Activated naive CD8-positive, alpha-beta T cell treated with anti-CD3 and anti-CD28 coated beads, Interleukin-2, amount 50 U/mL, for 24 hours (primary cell): ENCODE measurements around the gene TRIP13.

Source experiments
- ATAC-seq: fragments of 150-1000 bp; cut with Tn5 transposase; one replicate; pipeline ENCODE4 v1.10.0; 2021
- DNase-seq: peaks from one replicate; pipeline ENCODE4 v3.0.0; 2021
- H3K27ac Mint-ChIP-seq: one replicate; pipeline ENCODE4 v1.8.0; 2021; ENCODE audit warnings: mild to moderate bottlenecking, mixed read lengths
- H3K27me3 Mint-ChIP-seq: one replicate; pipeline ENCODE4 v1.8.0; 2021; ENCODE audit warnings: mixed read lengths
- H3K36me3 Mint-ChIP-seq: one replicate; pipeline ENCODE4 v1.8.0; 2021; ENCODE audit warnings: low read depth, mixed read lengths
- H3K4me1 Mint-ChIP-seq: one replicate; pipeline ENCODE4 v1.8.0; 2021; ENCODE audit warnings: mixed read lengths
- H3K4me3 Mint-ChIP-seq: one replicate; pipeline ENCODE4 v1.8.0; 2021; ENCODE audit warnings: mild to moderate bottlenecking, moderate library complexity, mixed read lengths
- H3K9me3 Mint-ChIP-seq: one replicate; pipeline ENCODE4 v1.8.0; 2021; ENCODE audit warnings: mixed read lengths

The TRIP13 gene

GRCh38 chr5:862367-863243 is 30.1 kb upstream of the TRIP13 start:
- Mint-ChIP-seq H3K27ac (no peak overlapping the region), H3K36me3 (peaks cover 21% of the 10 kb centered on the region), H3K27me3 (no peaks in the 10 kb centered on the region), H3K4me3 (no peak overlapping the region), H3K9me3 (no peaks in the 10 kb centered on the region), H3K4me1 (no peaks in the 10 kb centered on the region)
- ATAC-seq (peak; percentile 2), DNase-seq (no peak)

DNA sequence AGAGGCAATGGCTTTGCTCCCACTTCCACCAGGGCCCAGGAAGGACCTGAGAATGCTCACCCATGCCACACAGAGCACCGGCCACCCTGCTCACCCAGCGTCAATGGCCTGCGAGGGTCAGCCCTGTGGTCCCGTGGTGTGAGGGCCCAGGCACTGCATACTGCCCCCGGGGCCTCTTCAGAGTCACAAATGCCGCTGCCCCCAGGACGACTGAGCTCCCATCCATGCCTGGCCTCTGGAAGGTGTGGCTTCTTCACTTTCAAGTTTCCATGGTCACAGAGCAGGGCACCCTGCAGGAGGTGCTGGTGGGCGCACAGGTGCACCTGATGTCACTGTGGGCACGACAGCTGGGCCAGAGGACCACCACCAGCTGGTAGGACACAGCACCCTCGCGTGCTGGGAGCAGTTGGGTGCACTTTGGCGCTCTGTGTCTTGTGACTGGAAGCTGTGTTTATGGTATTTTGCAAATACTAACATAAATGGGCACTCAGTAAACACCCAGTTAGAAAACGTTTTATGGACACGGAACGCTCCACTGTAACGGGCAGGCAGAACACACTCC is 29.4 kb upstream of the TRIP13 start:
- H3K4me1 Mint-ChIP-seq: no peaks in the 10 kb centered on the region
- no peaks in the 10 kb centered on the region for H3K27me3 Mint-ChIP-seq
- H3K4me3 Mint-ChIP-seq: no peak overlapping the region
- DNase-seq: no peak
- H3K27ac Mint-ChIP-seq: no peak overlapping the region
- peaks cover 27% of the 10 kb centered on the region for H3K36me3 Mint-ChIP-seq
- H3K9me3 Mint-ChIP-seq: no peaks in the 10 kb centered on the region
- ATAC-seq: no peak

GRCh38 chr5:864492-865167 is 28.1 kb upstream of the TRIP13 start:
- DNase-seq (no peak), ATAC-seq (no peak)
- H3K27ac Mint-ChIP-seq: no peak overlapping the region
- H3K9me3 Mint-ChIP-seq: no peaks in the 10 kb centered on the region
- H3K27me3 Mint-ChIP-seq: no peaks in the 10 kb centered on the region
- no peak overlapping the region for H3K4me3 Mint-ChIP-seq
- H3K36me3 Mint-ChIP-seq: peaks cover 38% of the 10 kb centered on the region
- H3K4me1 Mint-ChIP-seq: no peaks in the 10 kb centered on the region

- DNase-seq (no peak), ATAC-seq (no peak)
- no peak overlapping the region for H3K27ac Mint-ChIP-seq
- peaks cover 40% of the 10 kb centered on the region for H3K36me3 Mint-ChIP-seq
- no peak overlapping the region for H3K4me3 Mint-ChIP-seq
- H3K9me3 Mint-ChIP-seq: no peaks in the 10 kb centered on the region
- H3K4me1 Mint-ChIP-seq: no peaks in the 10 kb centered on the region
- H3K27me3 Mint-ChIP-seq: no peaks in the 10 kb centered on the region
These were observed 27.5 kb upstream of the TRIP13 start for GRCh38 chr5:865168-865521.

DNA sequence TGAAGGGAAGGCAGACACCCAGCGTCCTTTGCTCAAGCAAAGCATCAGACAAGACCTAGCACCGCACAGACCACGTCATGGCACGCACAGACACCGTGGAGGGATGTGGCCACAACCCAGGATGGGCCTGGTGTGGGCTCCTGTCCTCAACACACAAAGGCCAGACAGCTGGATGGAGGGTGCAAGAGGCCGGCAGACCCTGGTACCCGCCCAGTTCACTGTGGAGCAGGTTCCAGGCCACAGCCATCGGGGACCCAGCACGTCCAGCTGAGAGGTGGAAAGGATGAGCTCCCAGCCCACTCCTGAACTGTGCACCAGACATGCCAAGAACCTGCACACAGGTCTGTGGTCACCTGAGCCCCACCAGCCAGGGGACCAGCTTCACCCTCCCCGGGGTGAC is 26.9 kb upstream of the TRIP13 start:
- Mint-ChIP-seq H3K27me3 (no peaks in the 10 kb centered on the region), H3K9me3 (no peaks in the 10 kb centered on the region), H3K36me3 (peaks cover 46% of the 10 kb centered on the region), H3K27ac (no peak overlapping the region), H3K4me1 (no peaks in the 10 kb centered on the region), H3K4me3 (no peak overlapping the region)
- DNase-seq: no peak
- ATAC-seq: no peak

GRCh38 chr5:867300-867870 is 25.3 kb upstream of the TRIP13 start:
- DNase-seq: no peak
- H3K36me3 Mint-ChIP-seq: peaks cover 58% of the 10 kb centered on the region
- no peaks in the 10 kb centered on the region for H3K27me3 Mint-ChIP-seq
- H3K27ac Mint-ChIP-seq: no peak overlapping the region
- no peak for ATAC-seq
- no peak overlapping the region for H3K4me3 Mint-ChIP-seq
- H3K9me3 Mint-ChIP-seq: no peaks in the 10 kb centered on the region
- no peaks in the 10 kb centered on the region for H3K4me1 Mint-ChIP-seq

DNA sequence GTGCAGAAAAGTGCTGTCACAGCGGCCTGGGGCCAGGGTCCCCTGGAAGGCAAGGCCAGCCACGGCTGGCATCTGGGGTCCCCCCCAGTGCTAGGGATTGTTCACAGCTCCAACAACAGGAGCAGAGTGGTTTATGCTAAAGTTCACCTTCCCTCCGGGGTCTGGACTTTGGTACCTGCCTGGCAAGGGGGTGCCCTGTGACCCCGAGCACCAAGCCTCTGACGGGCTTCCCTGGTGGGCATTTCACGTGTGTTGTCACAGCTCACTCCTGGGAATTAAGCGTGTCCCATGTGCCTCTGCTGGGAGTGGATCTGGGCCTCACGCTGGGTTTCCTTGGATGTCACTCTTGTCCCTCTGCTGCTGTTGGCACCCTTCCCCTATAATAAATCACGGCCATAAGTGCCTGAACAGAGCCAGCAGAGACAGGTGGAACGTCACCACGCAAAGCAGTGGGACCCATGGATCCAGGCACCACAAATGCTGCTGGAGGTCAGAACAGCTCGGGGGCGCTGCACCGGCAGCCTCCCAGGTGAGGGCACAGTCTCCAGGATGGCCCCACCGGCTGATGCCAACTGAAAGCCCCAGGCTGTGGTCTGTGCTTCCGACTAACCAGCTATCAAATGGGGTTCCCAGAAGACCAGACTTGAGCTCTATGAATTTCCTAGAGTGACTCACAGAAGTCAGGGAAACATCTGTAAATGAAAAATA is 24.1 kb upstream of the TRIP13 start:
- H3K36me3 Mint-ChIP-seq: peaks cover 59% of the 10 kb centered on the region

DNA sequence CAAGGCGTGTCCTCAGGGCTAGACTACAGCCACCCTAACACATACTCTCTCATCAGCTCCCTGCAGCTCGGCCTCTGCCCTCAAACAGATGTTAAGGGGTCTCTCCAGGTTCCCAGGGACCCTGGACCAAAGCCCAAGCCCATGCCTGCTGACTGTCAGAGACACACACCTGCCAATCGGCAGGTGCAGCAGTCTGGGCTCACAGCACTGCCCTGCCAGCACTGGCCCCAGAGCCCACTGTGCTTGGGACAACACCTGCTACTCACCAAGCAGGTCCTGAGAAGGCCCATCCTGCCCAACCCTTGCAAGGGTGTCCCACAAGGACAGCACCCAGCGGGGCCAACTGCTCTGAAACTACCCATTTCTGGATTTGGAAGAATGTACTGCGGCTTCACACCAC is 21.7 kb upstream of the TRIP13 start:
- ATAC-seq: no peak
- no peaks in the 10 kb centered on the region for H3K27me3 Mint-ChIP-seq
- peaks cover 72% of the 10 kb centered on the region for H3K36me3 Mint-ChIP-seq
- H3K27ac Mint-ChIP-seq: no peak overlapping the region
- peaks cover 2% of the 10 kb centered on the region for H3K4me1 Mint-ChIP-seq
- no peak for DNase-seq
- no peak overlapping the region for H3K4me3 Mint-ChIP-seq
- no peaks in the 10 kb centered on the region for H3K9me3 Mint-ChIP-seq

More for the DNA sequence above, 24.1 kb upstream of the TRIP13 start:
- Mint-ChIP-seq H3K4me1 (no peaks in the 10 kb centered on the region), H3K9me3 (no peaks in the 10 kb centered on the region), H3K27ac (no peak overlapping the region), H3K4me3 (no peak overlapping the region), H3K27me3 (no peaks in the 10 kb centered on the region)
- ATAC-seq (no peak), DNase-seq (no peak)

- peaks cover 2% of the 10 kb centered on the region for H3K4me1 Mint-ChIP-seq
- no peak overlapping the region for H3K27ac Mint-ChIP-seq
- no peak for DNase-seq
- no peaks in the 10 kb centered on the region for H3K9me3 Mint-ChIP-seq
- ATAC-seq: no peak
- no peaks in the 10 kb centered on the region for H3K27me3 Mint-ChIP-seq
- H3K36me3 Mint-ChIP-seq: peaks cover 71% of the 10 kb centered on the region
- no peak overlapping the region for H3K4me3 Mint-ChIP-seq
These were observed 20.9 kb upstream of the TRIP13 start for GRCh38 chr5:871596-872298.

GRCh38 chr5:872301-872700 is 20.4 kb upstream of the TRIP13 start:
- Mint-ChIP-seq H3K27me3 (no peaks in the 10 kb centered on the region), H3K36me3 (peaks cover 74% of the 10 kb centered on the region), H3K4me1 (peaks cover 2% of the 10 kb centered on the region), H3K9me3 (no peaks in the 10 kb centered on the region), H3K27ac (no peak overlapping the region), H3K4me3 (no peak overlapping the region)
- no peak for ATAC-seq
- DNase-seq: no peak

- Mint-ChIP-seq H3K4me3 (no peak overlapping the region), H3K36me3 (peaks cover 74% of the 10 kb centered on the region), H3K9me3 (no peaks in the 10 kb centered on the region), H3K4me1 (peaks cover 2% of the 10 kb centered on the region), H3K27me3 (no peaks in the 10 kb centered on the region), H3K27ac (no peak overlapping the region)
- no peak for ATAC-seq
- DNase-seq: no peak
These were observed 19.4 kb upstream of the TRIP13 start for GRCh38 chr5:873328-873727.

DNA sequence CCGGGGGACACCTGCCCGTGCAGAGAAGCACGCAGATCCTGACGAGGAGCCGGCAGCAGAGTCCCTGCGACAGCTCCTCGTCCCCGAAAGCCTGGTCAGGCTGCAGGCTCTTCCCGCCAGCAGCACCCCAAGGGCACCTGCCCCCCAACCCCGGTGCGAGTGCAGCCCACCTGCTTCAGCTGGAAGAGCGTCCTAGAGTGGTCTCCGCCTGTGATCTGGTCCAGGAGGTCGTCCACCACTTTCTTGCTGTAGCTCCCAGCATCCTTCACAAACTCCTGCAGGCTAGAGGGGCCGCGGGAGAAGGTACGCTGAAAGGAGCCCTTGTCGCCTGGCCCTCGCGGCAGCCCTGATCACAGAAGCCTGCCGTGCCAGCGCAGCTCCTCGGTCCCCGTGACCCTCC is 16.8 kb upstream of the TRIP13 start:
- Mint-ChIP-seq H3K27me3 (no peaks in the 10 kb centered on the region), H3K36me3 (peaks cover 58% of the 10 kb centered on the region), H3K4me1 (peaks cover 2% of the 10 kb centered on the region), H3K9me3 (no peaks in the 10 kb centered on the region), H3K27ac (no peak overlapping the region), H3K4me3 (no peak overlapping the region)
- ATAC-seq (no peak), DNase-seq (no peak)

- ATAC-seq: no peak
- Mint-ChIP-seq H3K36me3 (peaks cover 58% of the 10 kb centered on the region), H3K9me3 (no peaks in the 10 kb centered on the region)
These were observed 16.0 kb upstream of the TRIP13 start for GRCh38 chr5:876398-877365.

More at GRCh38 chr5:876398-877365, 16.0 kb upstream of the TRIP13 start:
- Mint-ChIP-seq H3K4me3 (no peak overlapping the region), H3K4me1 (peaks cover 2% of the 10 kb centered on the region), H3K27me3 (no peaks in the 10 kb centered on the region), H3K27ac (no peak overlapping the region)
- no peak for DNase-seq
